Osteoblast (primary cell): ENCODE results near the gene FOLR3. TPM values are rescaled to one million over a fixed set of nuclear protein-coding genes. Genes with fewer than 3 reads are reported as not detected.
A peak's percentile ranks its signal among the peaks of the same experiment; 100 is the strongest.

Experiments used
- DNase-seq: peaks from one replicate; pipeline ENCODE4 v3.0.0; 2011; ENCODE audit warnings: low spot score, mixed read lengths; ENCODE audit not compliant: insufficient read length; ENCODE audit errors: missing footprints
- H2AFZ ChIP-seq: 2 replicates; pipeline ENCODE4 v1.6.0; 2011; ENCODE audit warnings: mild to moderate bottlenecking, low read length
- H3K27ac ChIP-seq: 2 replicates; pipeline ENCODE4 v1.5.1; 2011; ENCODE audit warnings: mild to moderate bottlenecking, low read depth, low read length, moderate library complexity
- H3K27me3 ChIP-seq: 2 replicates; pipeline ENCODE4 v1.6.0; 2012; ENCODE audit warnings: mild to moderate bottlenecking, control low read depth, inconsistent platforms, low read length, moderate library complexity; ENCODE audit not compliant: insufficient read depth
- H3K36me3 ChIP-seq: 2 replicates; pipeline ENCODE4 v1.5.1; 2011; ENCODE audit warnings: mild to moderate bottlenecking, low read length, control low read depth, moderate library complexity; ENCODE audit not compliant: insufficient read depth
- H3K4me1 ChIP-seq: 2 replicates; pipeline ENCODE4 v1.5.1; 2011; ENCODE audit warnings: mild to moderate bottlenecking, low read length, control low read depth, moderate library complexity; ENCODE audit not compliant: insufficient read depth
- H3K4me2 ChIP-seq: 2 replicates; pipeline ENCODE4 v1.6.0; 2011; ENCODE audit warnings: mild to moderate bottlenecking, low read length; ENCODE audit not compliant: insufficient read depth
- H3K4me3 ChIP-seq: fragments of 200-600 bp; sonication (generic); 3 replicates; pipeline ENCODE4 v1.5.1; 2012; ENCODE audit warnings: mild to moderate bottlenecking, low read length, inconsistent platforms; ENCODE audit not compliant: insufficient read depth
- H3K79me2 ChIP-seq: 2 replicates; pipeline ENCODE4 v1.6.0; 2012; ENCODE audit warnings: mild to moderate bottlenecking, low read length, control low read depth, inconsistent platforms; ENCODE audit not compliant: insufficient read depth
- H3K9me3 ChIP-seq: 2 replicates; pipeline ENCODE4 v1.5.1; 2011; ENCODE audit warnings: low read depth, low read length, control low read depth
- H4K20me1 ChIP-seq: 2 replicates; pipeline ENCODE4 v1.6.0; 2012; ENCODE audit warnings: mild to moderate bottlenecking, low read length, control low read depth; ENCODE audit not compliant: insufficient read depth
- total RNA-seq: library from RNA; depleted of rRNA; stranded (reverse); fragments of >200 nt; gene quantifications from 2 replicates; pipeline ENCODE4 v1.2.3, GENCODE V29; 2012
- TF ChIP-seq, protein P1 (sequence below): IDR thresholded peaks from 2 replicates; pipeline ENCODE4 v1.5.1; 2011; ENCODE audit warnings: mild to moderate bottlenecking, low read depth, low read length, moderate library complexity; ENCODE audit errors: extremely low read depth

The FOLR3 gene
- total RNA-seq, 1 donor: 1.1 TPM

DNA sequence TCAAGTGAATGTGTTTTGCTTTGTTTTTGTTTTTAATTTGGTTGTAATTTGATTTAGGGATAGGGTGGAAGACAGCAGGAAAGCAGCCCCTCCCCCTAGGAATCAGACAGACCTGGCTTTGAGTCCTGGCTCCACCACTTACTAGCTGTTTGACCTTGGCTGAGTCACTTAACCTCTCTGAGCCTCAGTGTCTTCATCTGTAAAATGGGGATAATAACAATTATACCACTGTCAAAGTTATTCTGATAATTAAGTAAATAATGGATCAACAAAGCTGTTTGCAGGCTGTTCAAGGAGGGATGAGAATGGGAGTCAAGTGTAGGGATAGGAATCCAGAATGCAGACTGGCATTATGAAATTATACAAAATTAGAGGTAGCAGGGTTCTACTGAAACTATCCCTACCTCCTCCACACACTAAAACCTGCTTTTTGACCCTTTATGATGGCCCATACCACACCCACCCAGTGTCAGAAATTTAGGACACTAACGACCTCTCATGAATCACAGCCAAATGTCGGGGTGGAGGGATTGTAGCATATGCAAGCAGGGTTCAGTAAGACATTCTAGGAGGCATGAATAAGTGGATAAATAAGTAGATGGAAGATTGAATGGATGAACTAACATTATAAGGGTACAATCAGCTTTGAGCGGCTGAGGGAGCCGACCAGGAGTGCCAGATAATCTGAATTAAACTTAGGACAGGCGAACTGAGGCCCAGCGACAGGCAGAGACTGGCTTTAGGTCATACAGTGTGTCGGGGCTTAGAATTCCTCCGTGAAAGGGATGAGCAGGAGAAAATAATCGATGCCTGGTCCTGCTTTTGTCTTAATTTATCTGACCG, 24.0 kb upstream of the FOLR3 start:
- H3K9me3 ChIP-seq: no peaks in the 10 kb centered on the region
- TF ChIP-seq, protein P1, sequence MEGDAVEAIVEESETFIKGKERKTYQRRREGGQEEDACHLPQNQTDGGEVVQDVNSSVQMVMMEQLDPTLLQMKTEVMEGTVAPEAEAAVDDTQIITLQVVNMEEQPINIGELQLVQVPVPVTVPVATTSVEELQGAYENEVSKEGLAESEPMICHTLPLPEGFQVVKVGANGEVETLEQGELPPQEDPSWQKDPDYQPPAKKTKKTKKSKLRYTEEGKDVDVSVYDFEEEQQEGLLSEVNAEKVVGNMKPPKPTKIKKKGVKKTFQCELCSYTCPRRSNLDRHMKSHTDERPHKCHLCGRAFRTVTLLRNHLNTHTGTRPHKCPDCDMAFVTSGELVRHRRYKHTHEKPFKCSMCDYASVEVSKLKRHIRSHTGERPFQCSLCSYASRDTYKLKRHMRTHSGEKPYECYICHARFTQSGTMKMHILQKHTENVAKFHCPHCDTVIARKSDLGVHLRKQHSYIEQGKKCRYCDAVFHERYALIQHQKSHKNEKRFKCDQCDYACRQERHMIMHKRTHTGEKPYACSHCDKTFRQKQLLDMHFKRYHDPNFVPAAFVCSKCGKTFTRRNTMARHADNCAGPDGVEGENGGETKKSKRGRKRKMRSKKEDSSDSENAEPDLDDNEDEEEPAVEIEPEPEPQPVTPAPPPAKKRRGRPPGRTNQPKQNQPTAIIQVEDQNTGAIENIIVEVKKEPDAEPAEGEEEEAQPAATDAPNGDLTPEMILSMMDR: no peak
- H3K4me1 ChIP-seq: peaks cover 33% of the 10 kb centered on the region
- H4K20me1 ChIP-seq: no peaks in the 10 kb centered on the region
- peak overlapping the region; percentile 91 for H3K4me3 ChIP-seq
- peak overlapping the region; percentile 87 for H2AFZ ChIP-seq
- peaks cover 6% of the 10 kb centered on the region for H3K79me2 ChIP-seq
- peak overlapping the region; percentile 96 for H3K4me2 ChIP-seq
- DNase-seq: no peak
- H3K27me3 ChIP-seq: no peaks in the 10 kb centered on the region
- peak overlapping the region; percentile 100 for H3K27ac ChIP-seq
- H3K36me3 ChIP-seq: no peaks in the 10 kb centered on the region

DNA sequence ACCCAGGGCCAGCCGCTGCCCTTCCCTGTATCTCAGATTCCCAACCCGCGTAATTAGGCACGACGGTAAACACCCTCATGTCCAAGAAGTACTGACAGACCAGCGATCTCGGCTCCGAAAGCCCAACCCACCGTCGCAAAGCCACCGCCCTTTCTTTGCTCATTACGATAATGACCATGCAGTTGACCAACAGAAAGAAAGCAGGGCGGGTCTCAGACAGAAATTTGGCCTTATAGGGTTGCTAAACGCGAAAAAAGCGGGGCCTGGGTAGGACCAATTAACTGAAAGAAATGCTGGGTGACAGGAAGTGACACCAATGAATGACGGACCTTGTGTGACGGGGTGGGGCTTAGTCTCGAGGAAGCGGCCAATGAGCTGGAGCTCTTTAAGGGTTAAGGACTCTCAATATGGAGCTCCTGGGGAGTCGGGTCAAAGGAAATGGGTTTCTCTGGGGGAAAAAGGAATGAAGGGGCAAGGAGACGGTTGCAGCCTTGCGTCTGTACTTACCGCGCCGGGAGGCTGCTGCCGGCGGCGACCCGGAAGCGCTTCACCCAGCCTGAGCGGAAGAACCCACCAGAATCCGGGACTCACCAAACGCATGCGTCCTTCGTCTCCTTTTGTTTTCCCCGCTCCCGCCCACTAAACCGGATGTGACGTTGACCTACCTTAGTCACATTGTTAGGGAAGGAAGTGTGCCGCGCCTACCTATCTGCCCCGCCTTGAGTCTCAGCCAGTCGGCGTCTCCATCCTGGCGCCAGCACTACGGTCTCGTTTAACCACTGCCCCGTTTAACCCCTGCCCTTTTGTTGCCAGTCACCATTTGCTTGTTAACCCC, 23.2 kb upstream of the FOLR3 start, which contains the start of gene ANAPC15:
TSS of gene ANAPC15 (minus strand) at position 553 of the 835 bp plus-strand sequence. CDS start 1,419 bp downstream, outside the sequence.
- Histone ChIP-seq H3K79me2 (peaks cover 8% of the 10 kb centered on the region), H3K4me3 (peak within 1 kb of the TSS; percentile 91), H3K36me3 (no peaks in the 10 kb centered on the region), H4K20me1 (no peaks in the 10 kb centered on the region), H3K27me3 (no peaks in the 10 kb centered on the region), H3K4me1 (peaks cover 33% of the 10 kb centered on the region), H3K9me3 (no peaks in the 10 kb centered on the region), H3K27ac (peak within 1 kb of the TSS; percentile 100), H3K4me2 (peak within 1 kb of the TSS; percentile 96), H2AFZ (peak within 1 kb of the TSS; percentile 97)
- peak; percentile 94 for DNase-seq
- TF ChIP-seq, protein P1: no peak

DNA sequence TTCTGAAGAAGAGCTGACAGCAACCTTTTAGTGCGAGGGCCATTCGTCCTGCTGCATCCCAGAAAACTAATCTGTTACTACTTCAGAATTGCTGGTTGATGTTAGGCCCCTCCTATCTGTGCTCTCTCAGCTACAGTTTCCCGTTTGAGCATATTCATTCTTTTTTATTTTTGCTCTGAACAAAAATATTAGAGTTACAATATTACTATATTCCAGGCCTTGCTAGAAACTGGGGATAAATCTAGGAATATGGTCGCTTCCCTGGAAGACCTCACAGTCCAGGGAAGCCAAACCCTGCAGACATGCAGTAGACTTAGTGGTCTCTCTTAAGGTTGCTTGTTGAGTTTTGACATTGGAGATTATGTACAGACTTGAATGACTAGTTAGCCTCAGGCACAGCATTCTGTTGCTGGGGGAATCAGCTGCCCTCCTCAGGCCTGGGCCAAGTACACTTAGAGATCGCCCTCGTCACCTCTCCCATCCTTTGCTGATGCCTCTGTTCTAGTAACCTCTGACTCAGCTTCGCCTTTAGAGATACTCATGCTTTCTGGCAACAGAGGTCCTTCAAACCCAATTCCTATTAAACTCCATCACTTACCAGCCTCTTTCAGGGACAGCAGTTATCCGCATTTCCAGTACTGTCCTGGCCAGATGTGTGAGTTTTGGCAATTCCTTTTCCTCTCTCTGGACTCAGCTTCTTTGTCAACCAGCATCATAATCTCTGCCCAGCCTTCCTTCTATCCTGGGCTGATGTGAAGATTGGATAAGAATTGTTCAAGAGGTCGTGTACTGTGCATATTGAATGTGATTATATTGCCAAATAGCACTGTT, 22.3 kb upstream of the FOLR3 start:
- peak; percentile 84 for DNase-seq
- H3K79me2 ChIP-seq: peaks cover 8% of the 10 kb centered on the region
- peak overlapping the region; percentile 91 for H3K4me3 ChIP-seq
- no peaks in the 10 kb centered on the region for H3K36me3 ChIP-seq
- peak overlapping the region; percentile 97 for H2AFZ ChIP-seq
- no peaks in the 10 kb centered on the region for H3K27me3 ChIP-seq
- TF ChIP-seq, protein P1: no peak
- H3K9me3 ChIP-seq: no peaks in the 10 kb centered on the region
- peaks cover 33% of the 10 kb centered on the region for H3K4me1 ChIP-seq
- peak overlapping the region; percentile 96 for H3K4me2 ChIP-seq
- H3K27ac ChIP-seq: peak overlapping the region; percentile 100
- no peaks in the 10 kb centered on the region for H4K20me1 ChIP-seq
